HTERT RPE-1 (cell line): ENCODE data around the gene ATP2B3.

Source experiments
- in situ Hi-C: fragments of 300-500 bp; cut with MboI; formaldehyde crosslinking; loops from 4 replicates; pipeline ENCODE4 v1.14.3; 2020; ENCODE audit warnings: low sequenced_read_pairs

The ATP2B3 gene

DNA sequence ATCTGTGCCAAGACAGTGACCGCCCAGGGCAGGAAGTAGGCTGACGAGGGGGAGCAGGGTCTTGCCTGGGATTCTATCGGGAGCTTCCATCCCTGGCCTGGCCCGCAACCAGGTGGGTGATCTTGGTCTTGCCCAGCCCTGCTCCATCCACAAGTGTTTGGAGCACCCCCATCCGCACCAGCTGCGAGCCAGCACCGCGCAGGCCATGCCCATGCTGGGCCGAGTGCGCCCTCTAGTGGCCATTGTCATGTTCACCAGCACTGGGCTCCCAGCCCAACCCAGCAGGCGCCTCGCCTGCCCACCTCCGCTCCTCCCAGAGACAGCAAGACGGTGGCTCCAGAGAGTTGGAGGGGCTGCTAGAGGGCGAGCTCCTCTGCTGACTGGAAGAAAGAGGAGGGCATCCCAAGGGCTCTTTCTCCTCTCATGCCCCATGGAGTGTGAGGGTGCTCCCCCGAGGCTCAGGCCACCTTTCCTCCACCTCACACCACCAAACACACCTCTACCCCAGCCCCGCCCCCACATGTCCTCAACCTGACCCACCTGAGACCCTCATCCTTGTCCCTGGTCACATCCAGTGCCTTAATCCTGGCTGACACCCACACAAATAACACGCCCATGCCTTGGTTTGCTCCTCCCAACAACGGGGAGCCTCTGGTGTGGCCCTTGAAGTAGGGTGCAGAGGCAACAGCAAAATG lies 9.8 kb upstream of the ATP2B3 start:
- in situ Hi-C loops = no loop called here

DNA sequence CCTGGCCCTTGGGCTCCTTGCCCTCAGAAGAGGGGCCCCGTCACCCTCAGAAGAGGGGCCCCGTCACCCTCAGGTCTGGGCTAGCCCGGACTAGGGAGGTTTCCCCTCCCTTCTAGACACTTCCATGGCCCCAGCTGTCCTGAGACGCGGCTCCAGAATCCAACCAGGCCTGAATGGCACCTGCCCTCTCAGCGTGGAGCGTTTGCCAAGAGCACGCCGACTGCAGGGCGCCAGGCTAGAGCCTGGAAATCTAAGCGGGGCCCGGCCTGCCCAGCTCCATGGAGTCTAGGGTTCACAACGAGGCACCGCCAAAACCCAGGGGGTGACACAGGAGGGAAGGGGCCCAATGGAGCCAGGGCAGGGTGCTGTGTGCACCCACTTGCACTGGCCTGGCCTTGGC lies 7.8 kb upstream of the ATP2B3 start:
- in situ Hi-C loops = no loop called here

DNA sequence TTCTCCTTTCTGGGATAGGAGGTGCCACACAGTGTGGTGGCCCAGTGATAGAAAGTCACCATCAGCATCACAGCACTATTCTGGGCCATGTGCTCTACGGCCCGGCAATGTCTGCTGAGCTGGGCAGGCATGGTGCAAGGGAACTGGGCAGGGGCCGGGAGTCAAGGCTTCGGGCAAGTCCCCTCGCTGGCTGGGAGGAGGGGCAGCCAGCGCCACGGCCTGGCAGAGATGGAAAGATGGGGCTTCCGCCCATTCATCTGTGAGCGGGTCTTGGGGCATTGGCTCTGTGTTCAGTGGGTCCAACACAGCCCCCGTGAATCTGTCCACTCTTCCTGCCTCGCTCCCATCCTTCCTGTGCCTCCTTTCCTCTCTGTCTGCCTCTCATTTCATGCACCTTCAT lies 7.1 kb upstream of the ATP2B3 start:
- in situ Hi-C loops = no loop called here

DNA sequence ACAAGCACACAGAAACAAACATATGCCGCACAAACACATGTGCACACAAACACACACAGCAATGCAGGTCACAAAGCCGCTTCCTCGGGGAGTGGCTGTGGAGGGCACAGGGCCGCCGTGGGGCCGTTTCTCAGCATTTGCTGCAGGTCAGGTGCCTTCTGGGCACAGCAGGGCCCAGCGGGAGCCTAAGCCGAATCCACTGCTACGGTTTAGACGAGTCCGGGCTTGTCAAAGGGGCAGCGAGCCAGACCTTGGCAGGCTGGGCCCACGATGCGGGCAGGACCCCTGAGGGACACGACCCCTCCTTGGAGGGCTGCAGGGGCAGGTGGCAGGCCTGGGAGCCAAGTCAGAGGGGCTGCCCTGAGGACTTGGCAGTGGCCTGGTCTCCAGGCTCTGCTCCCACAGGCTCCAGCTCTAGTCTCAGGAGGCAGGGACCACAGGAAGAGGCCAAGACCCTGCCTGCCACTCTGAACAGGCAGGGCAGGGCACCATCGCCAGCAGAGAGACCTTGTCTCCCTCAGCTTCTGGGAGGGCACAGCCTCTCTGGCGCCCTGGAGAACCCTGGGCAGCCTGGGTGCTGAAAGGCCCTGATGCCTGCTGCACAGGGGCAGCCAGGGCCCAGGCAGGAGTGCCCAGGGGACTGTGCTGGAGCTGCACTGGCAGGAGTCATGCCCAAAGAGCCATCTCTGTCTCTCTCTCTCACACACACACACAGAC lies 5.5 kb upstream of the ATP2B3 start:
- in situ Hi-C loops = no loop called here

DNA sequence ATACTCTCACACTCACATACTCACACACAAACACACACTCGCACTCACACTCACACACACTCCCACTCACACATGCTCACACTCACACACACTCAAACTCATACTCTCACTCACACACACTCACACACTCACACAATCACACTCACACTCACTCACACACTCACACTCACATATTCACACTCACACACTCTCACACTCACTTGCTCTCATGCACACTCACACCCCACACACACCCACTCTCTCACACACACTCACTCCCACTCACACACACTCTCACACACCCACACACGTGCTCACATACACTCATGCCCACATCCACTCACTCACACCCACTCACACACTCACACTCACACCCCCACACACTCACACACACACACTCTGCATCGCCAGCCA lies 4.9 kb upstream of the ATP2B3 start:
- in situ Hi-C loops = no loop called here

DNA sequence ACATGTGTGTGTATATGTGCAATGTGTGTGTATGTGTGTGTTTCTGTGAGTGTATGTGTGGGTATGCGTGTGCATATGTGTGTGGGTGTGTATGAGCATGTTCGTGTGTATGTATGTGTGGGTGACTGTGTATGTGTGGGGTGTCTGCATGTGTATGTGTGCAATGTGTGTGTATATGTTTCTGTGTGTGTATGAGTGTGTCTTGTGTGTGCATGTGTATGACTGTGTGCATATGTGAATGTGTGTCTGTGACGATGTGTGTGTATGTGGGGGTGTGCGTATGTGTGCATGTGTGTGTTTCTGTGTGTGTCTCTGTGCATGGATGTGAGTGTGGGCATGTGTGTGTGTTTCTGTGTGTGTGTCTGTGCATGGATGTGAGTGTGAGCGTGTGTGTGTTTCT lies 4.2 kb upstream of the ATP2B3 start:
- in situ Hi-C loops = no loop called here

DNA sequence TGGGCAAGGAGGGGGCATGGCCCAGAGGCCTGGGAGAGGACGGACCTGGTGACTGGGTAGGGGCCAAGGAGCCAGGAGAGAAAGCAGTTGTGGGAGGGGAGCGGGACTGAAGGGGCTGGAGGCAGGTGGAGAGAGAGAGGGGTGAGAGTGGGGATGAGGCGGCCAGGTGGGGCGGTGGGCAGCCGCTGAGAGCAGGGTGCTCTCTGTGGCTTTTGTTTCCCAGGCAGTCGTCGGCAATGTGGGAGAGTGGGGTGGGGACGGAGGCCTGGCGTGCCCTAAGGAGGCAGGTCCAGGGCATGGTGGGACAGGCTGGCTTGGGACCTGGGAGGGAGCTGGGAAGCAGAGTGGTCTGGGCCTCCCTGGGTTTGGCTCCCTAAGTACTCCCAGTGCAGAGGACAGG lies 3.2 kb upstream of the ATP2B3 start:
- in situ Hi-C loops = no loop called here

DNA sequence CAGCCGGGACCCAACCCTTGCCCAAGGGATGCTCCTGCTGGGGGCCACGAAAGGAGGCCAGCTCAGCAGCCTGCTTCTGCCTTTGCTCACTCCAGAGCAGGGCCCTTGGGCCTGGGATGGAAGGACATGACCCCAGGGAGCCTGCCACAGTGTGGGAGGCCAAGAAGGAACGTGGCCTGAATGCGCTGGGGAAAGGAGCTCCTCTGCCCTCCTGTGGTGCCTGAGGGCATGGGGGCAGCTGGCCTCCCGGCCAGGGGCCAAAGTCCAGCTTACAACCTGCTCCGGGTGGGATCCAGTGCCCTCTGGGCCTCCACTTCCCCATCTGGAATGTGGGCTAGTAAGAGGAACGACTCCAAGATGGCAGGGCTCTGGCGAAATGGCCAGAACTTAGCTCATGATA lies 2.0 kb upstream of the ATP2B3 start:
- in situ Hi-C loops = no loop called here

DNA sequence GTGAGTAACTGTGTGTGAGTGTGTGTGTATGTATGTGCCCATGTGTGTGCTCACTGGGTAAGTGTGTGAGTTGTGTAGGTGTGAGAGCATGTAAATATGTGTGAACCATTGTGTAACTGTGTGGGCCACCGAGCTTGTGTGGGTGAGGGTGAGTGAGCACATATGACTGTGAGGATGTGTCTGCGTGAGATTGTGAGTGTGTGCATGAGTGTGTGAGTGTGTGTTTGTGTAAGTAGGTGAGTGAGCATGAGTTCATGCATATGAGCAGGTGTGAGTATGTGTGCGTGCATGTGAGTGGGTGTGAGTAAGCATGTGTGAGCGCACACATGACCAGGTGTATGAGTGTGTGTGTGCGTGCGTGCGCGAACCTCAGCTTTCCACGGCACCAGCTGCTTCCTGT lies 1.4 kb upstream of the ATP2B3 start:
- in situ Hi-C loops = no loop called here

DNA sequence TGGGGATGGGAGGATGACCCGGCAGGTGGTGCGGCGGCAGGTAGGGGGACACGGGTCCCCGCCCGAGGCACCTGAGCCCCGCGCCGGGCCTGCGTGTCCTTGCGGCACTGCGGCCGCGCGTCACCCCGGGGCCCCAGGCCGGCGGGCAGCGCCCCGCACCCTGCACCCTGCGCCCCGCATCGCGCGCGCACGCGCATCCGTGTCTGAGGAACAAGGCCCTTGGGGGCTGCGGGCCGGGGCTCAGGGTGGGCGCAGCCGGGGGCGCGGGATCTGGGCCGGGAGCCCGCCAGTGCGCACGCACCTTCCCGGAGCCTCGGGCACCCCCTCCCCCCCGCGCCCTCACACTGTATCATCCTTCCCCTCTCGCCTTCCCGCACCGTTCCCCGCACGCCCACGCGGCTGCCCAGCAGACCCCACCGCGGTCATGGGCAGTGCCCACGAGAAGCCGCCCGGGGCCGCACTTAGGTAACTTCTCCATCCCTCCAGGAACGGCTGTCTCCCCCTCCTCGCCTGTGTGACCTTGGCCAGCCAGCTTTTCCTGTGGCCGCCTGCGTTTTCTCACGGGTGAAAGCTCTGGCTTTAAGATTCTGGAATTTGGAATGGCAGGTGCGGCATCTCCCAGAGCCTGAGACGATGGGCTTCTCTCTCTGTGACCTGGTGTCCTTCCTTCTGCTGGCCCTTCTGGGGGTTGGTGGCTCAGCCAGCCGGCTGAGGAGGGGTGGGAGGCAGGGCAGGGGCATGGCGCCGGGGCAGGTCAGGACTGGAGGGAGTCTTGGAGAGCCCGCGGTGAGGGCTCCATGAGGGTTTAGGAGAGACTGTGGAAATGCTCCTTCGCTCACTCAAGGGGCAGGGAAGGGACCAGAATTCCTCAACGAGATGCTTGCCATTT lies 748 bp downstream of the ATP2B3 start:
- in situ Hi-C loops = no loop called here

DNA sequence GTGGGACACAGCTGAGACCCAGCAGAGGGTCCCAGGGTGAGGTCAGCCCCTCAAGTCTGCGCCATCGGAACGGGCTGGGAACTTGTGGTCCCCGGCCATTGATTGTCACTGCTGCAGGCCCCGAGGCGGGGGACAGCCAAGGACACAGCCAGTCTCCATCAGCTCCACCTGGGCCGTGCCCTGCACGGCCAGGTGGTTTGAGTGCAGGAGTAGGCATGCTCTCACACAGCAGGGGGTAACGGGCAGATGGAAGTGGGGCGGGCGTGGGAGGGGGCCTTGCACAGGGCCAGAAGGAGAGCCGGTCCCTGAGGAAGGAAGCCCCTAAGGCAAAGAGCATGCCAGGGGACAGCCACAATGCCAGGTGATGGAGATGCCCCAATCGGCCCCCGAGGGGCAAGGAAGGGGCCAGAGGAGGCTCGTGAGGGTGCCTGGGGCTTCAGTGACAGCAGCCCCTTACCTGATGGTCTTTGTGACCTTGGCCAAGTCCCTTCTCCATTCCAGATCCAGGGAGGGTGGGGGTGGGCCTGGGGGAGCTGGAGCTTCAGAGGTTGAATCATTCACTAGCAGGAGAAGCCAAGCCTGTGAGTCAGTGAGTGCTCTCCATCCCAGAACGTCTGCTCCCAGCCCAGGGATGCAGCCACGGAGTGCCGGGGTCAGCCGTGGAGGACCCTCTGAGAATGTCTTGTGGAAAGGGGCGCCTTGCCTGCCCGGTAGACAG lies 2.3 kb downstream of the ATP2B3 start:
- in situ Hi-C loops = no loop called here

DNA sequence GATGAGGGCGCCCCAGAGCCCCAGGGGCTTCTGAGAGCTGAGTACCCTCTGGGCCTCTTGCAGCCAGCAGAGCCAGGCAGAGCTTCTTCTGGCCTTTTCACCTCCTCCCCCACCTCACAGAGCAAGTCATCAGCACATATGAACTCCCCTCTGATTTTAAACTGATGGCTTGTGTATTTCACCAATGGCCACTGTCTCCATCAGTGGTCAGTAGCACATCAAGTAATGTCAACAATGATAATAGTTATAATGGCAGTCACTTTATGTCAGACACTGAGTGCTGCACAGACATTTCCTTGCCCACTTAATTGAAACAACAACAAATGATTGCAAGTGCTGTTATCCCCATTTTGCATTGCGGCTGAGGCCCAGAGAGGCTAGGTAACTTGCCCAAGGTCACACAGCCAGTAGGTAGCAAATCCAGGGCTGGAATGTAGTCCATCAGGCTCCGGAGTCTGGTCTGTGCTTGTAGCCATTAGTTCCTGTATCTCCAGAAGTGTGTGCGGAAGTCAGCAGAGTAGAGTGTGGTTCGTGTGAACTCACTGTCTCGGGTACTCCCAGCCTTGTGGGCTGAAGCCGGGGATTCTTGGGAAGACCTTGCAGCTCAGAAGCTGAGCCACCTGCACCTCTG lies 3.0 kb downstream of the ATP2B3 start:
- in situ Hi-C loops = no loop called here

DNA sequence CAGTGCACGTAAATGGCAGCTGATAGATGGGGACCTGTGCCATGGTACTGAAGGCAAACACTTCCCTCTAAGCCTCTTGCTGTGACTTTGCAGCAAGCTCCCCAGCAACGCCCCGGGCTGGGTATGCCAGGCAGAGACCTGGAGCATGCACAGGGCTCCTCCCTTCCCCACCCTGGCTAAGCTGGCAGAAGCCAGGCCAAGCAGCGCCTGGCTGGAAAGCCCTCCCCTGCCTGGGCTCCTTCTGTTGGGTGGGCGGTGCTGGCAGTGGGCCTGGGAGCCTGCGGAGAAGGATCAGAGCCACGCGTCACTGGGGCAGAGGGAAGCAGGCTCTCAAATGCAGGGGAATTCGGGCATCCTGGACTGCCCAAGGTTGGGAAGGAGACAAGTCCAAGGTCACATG lies 3.6 kb downstream of the ATP2B3 start:
- in situ Hi-C loops = no loop called here

DNA sequence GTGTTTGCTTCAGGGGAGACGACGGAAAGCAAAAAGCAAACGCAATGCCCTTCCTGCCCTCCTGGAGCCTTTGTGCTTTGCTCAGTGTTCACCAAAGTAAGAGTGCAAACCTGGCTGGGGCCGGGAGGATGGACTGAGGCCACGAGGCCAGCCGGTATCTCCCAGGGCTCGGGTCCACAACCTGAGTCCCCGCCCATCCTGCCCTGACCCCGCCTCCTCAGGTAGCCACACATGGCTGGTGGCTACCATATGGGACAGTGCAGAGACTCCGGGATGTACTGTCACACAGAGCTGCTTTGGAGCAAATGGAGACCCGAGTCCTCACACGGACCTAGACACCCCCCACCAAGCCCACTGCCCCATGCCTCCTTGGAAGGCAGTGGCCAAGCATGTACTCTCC lies 4.8 kb downstream of the ATP2B3 start:
- in situ Hi-C loops = no loop called here

DNA sequence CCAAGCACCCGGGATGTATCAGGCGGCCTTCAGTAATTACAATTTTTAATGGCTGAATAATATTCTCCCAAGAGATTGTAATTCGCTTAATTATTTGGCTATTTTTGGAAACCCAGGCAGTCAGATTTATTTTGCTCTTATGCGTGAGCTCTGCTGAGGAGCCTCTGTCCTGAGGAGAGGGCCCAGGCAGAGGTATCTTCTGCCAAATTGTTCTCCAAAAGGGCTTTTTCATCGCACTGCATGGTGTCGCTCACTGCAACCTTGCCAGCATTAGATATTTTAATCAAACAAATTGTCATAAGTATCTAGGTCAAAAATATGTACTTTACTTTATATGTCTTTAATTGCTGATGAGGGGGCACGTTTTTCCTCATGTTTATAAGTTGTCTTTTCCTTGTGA lies 5.8 kb downstream of the ATP2B3 start:
- in situ Hi-C loops = no loop called here

DNA sequence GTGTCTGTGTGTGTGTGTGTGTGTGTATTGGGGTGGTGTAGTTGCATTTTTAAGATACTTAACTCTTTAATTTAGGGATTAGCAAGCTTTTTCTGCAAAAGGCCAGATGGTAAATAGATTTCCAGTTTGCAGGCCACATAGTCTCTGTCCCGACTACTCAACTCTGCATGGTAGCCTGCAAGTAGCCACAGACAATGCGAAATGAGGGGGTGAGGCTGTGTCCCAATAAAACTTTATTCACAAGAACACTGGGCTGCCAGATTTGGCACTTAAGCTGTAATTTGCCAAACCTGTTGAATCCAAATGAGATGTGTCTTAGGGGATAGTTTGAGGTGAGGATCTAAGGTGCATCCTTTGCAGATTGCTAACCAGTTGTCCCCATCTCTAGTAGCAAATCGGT lies 6.8 kb downstream of the ATP2B3 start:
- in situ Hi-C loops = no loop called here

DNA sequence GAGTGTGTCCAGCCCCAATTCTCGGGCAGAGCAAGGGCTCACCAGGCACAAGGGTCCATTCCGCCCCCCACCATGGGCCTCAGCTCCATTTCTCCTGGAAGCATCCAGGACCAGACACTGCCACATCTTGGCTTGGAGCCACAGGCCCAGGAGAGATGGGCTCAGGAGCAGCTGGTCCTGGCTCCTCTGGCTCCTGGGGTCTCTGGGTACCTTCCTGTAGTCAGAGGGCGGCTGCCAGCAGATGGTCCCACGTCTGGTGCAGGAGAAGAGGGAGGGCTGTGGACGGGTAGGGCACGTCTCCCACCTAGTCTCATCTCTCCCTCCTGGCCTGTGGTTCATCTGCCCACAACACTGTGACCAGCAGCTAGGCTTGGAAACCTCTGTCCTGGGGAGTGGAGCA lies 8.0 kb downstream of the ATP2B3 start:
- in situ Hi-C loops = no loop called here

DNA sequence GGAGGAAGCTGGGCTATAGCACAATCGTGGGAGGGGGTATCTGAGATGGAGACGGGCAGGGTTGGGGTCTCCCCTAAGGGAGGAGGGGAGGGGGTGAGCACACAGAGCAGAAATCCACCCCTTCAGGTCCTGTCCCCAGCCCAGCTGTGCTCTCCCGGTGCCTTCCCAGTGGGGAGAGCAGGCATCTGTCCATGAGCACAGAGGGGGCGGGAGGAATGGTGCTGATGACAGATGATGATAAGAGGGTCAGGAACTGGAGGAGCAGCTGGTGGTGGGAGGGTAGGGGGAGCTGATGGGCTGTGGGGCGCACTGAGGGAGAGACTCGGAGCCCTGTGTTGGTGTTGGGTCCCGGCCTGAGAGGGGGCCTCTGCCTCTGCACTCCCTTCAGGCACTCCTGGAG lies 8.6 kb downstream of the ATP2B3 start:
- in situ Hi-C loops = no loop called here

DNA sequence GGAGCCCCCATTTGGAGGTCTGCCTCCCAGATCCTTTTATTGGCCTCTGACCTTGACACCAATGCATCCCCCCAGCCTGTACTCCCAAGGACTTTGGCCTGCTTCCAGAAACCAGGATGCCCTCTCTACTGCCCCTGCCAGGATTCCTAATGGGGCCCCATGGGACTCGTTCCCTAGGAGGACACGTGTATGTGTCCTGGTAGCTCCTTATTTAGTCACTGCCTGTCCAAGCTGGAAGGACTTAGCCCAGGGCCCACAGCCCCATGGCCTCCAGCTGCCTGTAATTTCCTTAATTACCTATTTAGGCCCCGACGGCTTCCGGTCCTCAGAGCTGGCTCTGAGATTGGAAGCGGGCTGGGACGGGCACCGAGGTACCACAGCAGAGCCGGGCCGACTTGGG lies 9.4 kb downstream of the ATP2B3 start:
- in situ Hi-C loops = no loop called here

DNA sequence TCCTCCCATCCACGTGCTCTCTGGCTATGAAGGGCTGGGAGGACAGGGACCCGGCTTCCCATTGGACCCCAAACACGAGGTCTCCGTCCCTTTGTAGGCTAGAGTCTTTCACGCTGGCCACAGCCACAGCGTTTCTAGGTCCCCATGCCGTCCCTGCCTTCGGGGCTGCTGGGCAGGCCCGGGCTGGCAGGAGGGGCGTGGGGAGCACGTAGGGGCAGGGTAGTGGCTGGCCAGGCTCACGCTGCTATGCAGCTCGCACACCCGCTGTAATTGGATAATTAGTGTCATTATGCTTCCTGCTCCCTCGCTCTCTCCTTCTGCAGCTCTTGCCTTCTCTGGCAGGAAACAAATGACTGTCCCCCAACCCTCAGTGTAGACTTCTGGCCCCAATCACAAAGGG lies 9.8 kb downstream of the ATP2B3 start:
- in situ Hi-C loops = no loop called here
